H9 (cell line): ENCODE results near the gene TEC. TPM values are rescaled to one million over a fixed set of nuclear protein-coding genes. Genes with fewer than 3 reads are reported as not detected.

Experiments
- DNase-seq: peaks from one replicate; pipeline ENCODE4 v3.0.0-alpha.2; 2017
- H2AFZ ChIP-seq: one replicate; pipeline ENCODE4 v1.6.1; 2013; ENCODE audit warnings: mild to moderate bottlenecking, low read length, control low read depth, moderate library complexity
- H2AK5ac ChIP-seq: 2 replicates; pipeline ENCODE4 v1.6.1; 2013; ENCODE audit warnings: low read length, control low read depth, mixed read lengths; ENCODE audit not compliant: insufficient read length
- H2BK120ac ChIP-seq: one replicate; pipeline ENCODE4 v1.6.1; 2013; ENCODE audit warnings: low read depth, mild to moderate bottlenecking, low read length, control low read depth, inconsistent platforms; ENCODE audit not compliant: poor library complexity, severe bottlenecking
- H2BK12ac ChIP-seq: 2 replicates; pipeline ENCODE4 v1.6.1; 2013; ENCODE audit warnings: low read length, control low read depth, mixed read lengths, low read depth; ENCODE audit not compliant: insufficient read length
- H2BK15ac ChIP-seq: 2 replicates; pipeline ENCODE4 v1.6.1; 2013; ENCODE audit warnings: low read depth, low read length, control low read depth
- H2BK20ac ChIP-seq: one replicate; pipeline ENCODE4 v1.6.1; 2013; ENCODE audit warnings: low read depth, mild to moderate bottlenecking, low read length, control low read depth, inconsistent platforms; ENCODE audit not compliant: poor library complexity, severe bottlenecking
- H2BK5ac ChIP-seq: 2 replicates; pipeline ENCODE4 v1.6.1; 2013; ENCODE audit warnings: low read length, control low read depth, mixed read lengths; ENCODE audit not compliant: insufficient read length
- H3K14ac ChIP-seq: 2 replicates; pipeline ENCODE4 v1.6.1; 2013; ENCODE audit warnings: low read length, control low read depth; ENCODE audit not compliant: insufficient read depth
- H3K18ac ChIP-seq: 2 replicates; pipeline ENCODE4 v1.6.1; 2013; ENCODE audit warnings: low read depth, mild to moderate bottlenecking, mixed read lengths, low read length, control low read depth; ENCODE audit not compliant: insufficient read length
- H3K23ac ChIP-seq: 2 replicates; pipeline ENCODE4 v1.6.1; 2013; ENCODE audit warnings: low read length, control low read depth, mixed read lengths, low read depth; ENCODE audit not compliant: insufficient read length
- H3K23me2 ChIP-seq: 2 replicates; pipeline ENCODE4 v1.6.1; 2013; ENCODE audit warnings: low read depth, mild to moderate bottlenecking, mixed read lengths, low read length, control low read depth; ENCODE audit not compliant: insufficient read length, poor library complexity, severe bottlenecking
- H3K27ac ChIP-seq: 2 replicates; pipeline ENCODE4 v1.5.1; 2013; ENCODE audit warnings: low read length, control low read depth, mixed read lengths, low read depth; ENCODE audit not compliant: insufficient read length
- H3K27me3 ChIP-seq: 2 replicates; pipeline ENCODE4 v1.6.1; 2013; ENCODE audit warnings: low read length, control low read depth, inconsistent platforms; ENCODE audit not compliant: insufficient read depth
- H3K4ac ChIP-seq: 2 replicates; pipeline ENCODE4 v1.6.1; 2013; ENCODE audit warnings: low read depth, mild to moderate bottlenecking, control low read depth, inconsistent platforms, low read length, moderate library complexity
- H3K4me1 ChIP-seq: 2 replicates; pipeline ENCODE4 v1.6.1; 2013; ENCODE audit warnings: low read length, control low read depth, inconsistent platforms; ENCODE audit not compliant: insufficient read depth
- H3K4me2 ChIP-seq: 2 replicates; pipeline ENCODE4 v1.6.1; 2013; ENCODE audit warnings: low read length, control low read depth, mixed read lengths; ENCODE audit not compliant: insufficient read length, insufficient read depth
- H3K56ac ChIP-seq: 2 replicates; pipeline ENCODE4 v1.6.1; 2013; ENCODE audit warnings: low read depth, mild to moderate bottlenecking, mixed read lengths, low read length, control low read depth; ENCODE audit not compliant: insufficient read length
- H3K79me1 ChIP-seq: 2 replicates; pipeline ENCODE4 v1.6.1; 2013; ENCODE audit warnings: low read depth, mild to moderate bottlenecking, moderate library complexity, low read length, control low read depth, inconsistent platforms; ENCODE audit not compliant: insufficient read depth, poor library complexity, severe bottlenecking
- H3K79me2 ChIP-seq: 2 replicates; pipeline ENCODE4 v1.6.1; 2013; ENCODE audit warnings: low read length, control low read depth, inconsistent platforms; ENCODE audit not compliant: insufficient read depth
- H3K9ac ChIP-seq: 2 replicates; pipeline ENCODE4 v1.6.1; 2013; ENCODE audit warnings: low read length, control low read depth, mixed read lengths; ENCODE audit not compliant: insufficient read length; ENCODE audit errors: extremely low read depth
- H3K9me3 ChIP-seq: one replicate; pipeline ENCODE4 v1.6.1; 2013; ENCODE audit warnings: low read depth, low read length, inconsistent platforms; ENCODE audit not compliant: control insufficient read depth
- H3T11ph ChIP-seq: one replicate; pipeline ENCODE4 v1.6.1; 2013; ENCODE audit warnings: mild to moderate bottlenecking, low read length, control low read depth, inconsistent platforms
- H4K20me1 ChIP-seq: one replicate; pipeline ENCODE4 v1.6.1; 2013; ENCODE audit not compliant: control insufficient read depth, insufficient read length, insufficient read depth
- H4K5ac ChIP-seq: 2 replicates; pipeline ENCODE4 v1.6.1; 2013; ENCODE audit warnings: low read depth, mild to moderate bottlenecking, mixed read lengths, low read length, control low read depth; ENCODE audit not compliant: insufficient read length
- H4K8ac ChIP-seq: replicated peaks from 2 replicates; pipeline ENCODE4 v1.6.1; 2013; ENCODE audit warnings: low read length, control low read depth, mixed read lengths, low read depth; ENCODE audit not compliant: insufficient read length
- H4K91ac ChIP-seq: 2 replicates; pipeline ENCODE4 v1.6.1; 2013; ENCODE audit warnings: low read depth, mild to moderate bottlenecking, moderate library complexity, mixed read lengths, low read length, control low read depth; ENCODE audit not compliant: insufficient read length
- H3K27ac Mint-ChIP-seq, 3 experiments: 2 replicates in 2 of 3; 3 replicates in 1 of 3; pipeline ENCODE4 v1.8.0; 2020 to 2021; ENCODE audit warnings: mixed read lengths in 3 of 3, mild to moderate bottlenecking in 1 of 3, moderate library complexity in 1 of 3
- H3K27me3 Mint-ChIP-seq: 2 replicates; pipeline ENCODE4 v1.8.0; 2021; ENCODE audit warnings: low read depth, mild to moderate bottlenecking, moderate library complexity, mixed read lengths
- H3K36me3 Mint-ChIP-seq, 3 experiments: 2 replicates in 2 of 3; 3 replicates in 1 of 3; pipeline ENCODE4 v1.8.0; 2020 to 2021; ENCODE audit warnings: low read depth in 3 of 3, mixed read lengths in 3 of 3; ENCODE audit not compliant: insufficient read depth in 1 of 3
- H3K4me1 Mint-ChIP-seq, 2 experiments: 2 replicates each; pipeline ENCODE4 v1.8.0; 2020; ENCODE audit warnings: mixed read lengths in 2 of 2
- H3K4me3 Mint-ChIP-seq, 2 experiments: 2 replicates in 1 of 2; 3 replicates in 1 of 2; pipeline ENCODE4 v1.8.0; 2020 to 2021; ENCODE audit warnings: mild to moderate bottlenecking in 2 of 2, mixed read lengths in 2 of 2, moderate library complexity in 1 of 2
- H3K9me3 Mint-ChIP-seq, 2 experiments: 2 replicates in 1 of 2; 3 replicates in 1 of 2; pipeline ENCODE4 v1.8.0; 2020; ENCODE audit warnings: mild to moderate bottlenecking in 2 of 2, mixed read lengths in 2 of 2, moderate library complexity in 1 of 2
- WGBS: extraction: QIAGEN DNeasy Blood & Tissue Kit; methylation state at CpG from one replicate; pipeline ENCODE4 v1.1.7; 2013; ENCODE audit warnings: missing lambda C conversion rate, low lambda C conversion rate, mixed read lengths; ENCODE audit not compliant: insufficient read length; ENCODE audit errors: extremely low coverage; 5-methylcytosine and 5-hydroxymethylcytosine counted together
- total RNA-seq: library from RNA; stranded (reverse); gene quantifications from 2 replicates; pipeline ENCODE4 v1.2.1, GENCODE V29; 2021
- TF ChIP-seq, protein P1 (sequence below): fragments of 200-600 bp; sonication (generic); conservative IDR thresholded peaks from 3 replicates; pipeline ENCODE4 v1.8.0; 2021; ENCODE audit warnings: antibody characterized with exemption, mild to moderate bottlenecking

TEC gene
- total RNA-seq, 1 experiment from 2014 or later, result 1.8 TPM

DNA sequence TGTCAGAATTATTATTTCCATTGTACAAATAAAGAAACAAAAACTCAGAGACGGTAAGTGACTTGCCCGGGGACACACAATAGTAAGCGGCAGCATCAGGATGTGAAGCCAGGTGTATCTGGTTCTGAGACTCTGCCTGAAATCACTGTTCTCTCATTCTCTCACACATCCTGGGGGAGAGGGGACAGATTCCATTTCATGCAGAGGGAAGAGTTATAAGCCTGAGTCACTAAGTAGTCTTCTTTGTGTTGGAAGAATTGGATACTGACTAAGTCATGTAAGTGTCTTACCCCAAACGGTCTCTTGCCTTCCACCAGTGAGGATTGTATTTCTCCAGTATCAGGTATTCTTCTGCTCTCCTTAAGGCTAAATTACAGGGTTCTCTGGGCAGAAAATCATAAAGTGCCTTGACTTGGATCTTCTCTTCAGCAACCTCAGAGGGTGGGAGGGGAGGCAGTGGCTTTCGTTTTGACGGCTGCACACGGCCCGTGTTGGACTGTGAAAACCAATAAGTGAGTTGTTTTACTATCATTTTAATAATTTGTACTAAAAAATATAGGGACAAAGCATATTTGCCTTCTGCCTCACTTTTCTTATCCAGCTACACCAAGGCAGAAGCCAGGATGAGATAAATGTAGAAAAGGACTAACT, 157.5 kb downstream of the TEC start:
- Histone ChIP-seq H4K5ac (no peak overlapping the region), H3K56ac (no peak overlapping the region), H3K14ac (no peak overlapping the region; the same call in 1 of the 2 replicates), H2BK120ac (no peak overlapping the region), H4K20me1 (no peaks in the 10 kb centered on the region), H3T11ph (no peak overlapping the region), H2BK12ac (no peak overlapping the region), H3K79me1 (no peaks in the 10 kb centered on the region), H2AK5ac (no peak overlapping the region), H3K4me1 (peaks cover 7% of the 10 kb centered on the region; the same call in 1 of the 2 replicates), H4K8ac (no peak overlapping the region), H2BK20ac (no peak overlapping the region), H2AFZ (peak overlapping the region; percentile 89), H3K18ac (no peak overlapping the region), H3K23ac (no peak overlapping the region), H3K9ac (no peak overlapping the region), H2BK15ac (no peak overlapping the region), H3K4me2 (no peak overlapping the region), H3K79me2 (no peaks in the 10 kb centered on the region), H3K9me3 (no peaks in the 10 kb centered on the region), H4K91ac (no peak overlapping the region), H2BK5ac (no peak overlapping the region), H3K27ac (no peak overlapping the region), H3K23me2 (no peaks in the 10 kb centered on the region), H3K4ac (no peak overlapping the region), H3K27me3 (no peaks in the 10 kb centered on the region)
- no peak overlapping the region for H3K4me3 Mint-ChIP-seq
- no peak overlapping the region for H3K27ac Mint-ChIP-seq
- TF ChIP-seq, protein P1, sequence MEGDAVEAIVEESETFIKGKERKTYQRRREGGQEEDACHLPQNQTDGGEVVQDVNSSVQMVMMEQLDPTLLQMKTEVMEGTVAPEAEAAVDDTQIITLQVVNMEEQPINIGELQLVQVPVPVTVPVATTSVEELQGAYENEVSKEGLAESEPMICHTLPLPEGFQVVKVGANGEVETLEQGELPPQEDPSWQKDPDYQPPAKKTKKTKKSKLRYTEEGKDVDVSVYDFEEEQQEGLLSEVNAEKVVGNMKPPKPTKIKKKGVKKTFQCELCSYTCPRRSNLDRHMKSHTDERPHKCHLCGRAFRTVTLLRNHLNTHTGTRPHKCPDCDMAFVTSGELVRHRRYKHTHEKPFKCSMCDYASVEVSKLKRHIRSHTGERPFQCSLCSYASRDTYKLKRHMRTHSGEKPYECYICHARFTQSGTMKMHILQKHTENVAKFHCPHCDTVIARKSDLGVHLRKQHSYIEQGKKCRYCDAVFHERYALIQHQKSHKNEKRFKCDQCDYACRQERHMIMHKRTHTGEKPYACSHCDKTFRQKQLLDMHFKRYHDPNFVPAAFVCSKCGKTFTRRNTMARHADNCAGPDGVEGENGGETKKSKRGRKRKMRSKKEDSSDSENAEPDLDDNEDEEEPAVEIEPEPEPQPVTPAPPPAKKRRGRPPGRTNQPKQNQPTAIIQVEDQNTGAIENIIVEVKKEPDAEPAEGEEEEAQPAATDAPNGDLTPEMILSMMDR, result no peak
- no peaks in the 10 kb centered on the region for H3K36me3 Mint-ChIP-seq
- H3K27me3 Mint-ChIP-seq, result no peaks in the 10 kb centered on the region
- no peak for DNase-seq
- no peaks in the 10 kb centered on the region for H3K9me3 Mint-ChIP-seq
- WGBS, result no CpG with 5 or more reads among the region's 8 CpGs
- H3K4me1 Mint-ChIP-seq, result peaks cover 42 to 44% of the 10 kb centered on the region in 2 experiments
